Activated T-cell treated with anti-CD3 and anti-CD28 coated beads, Interleukin-2, amount 50 U/mL, for 48 hours (primary cell): ENCODE data around the gene ASB15.

Experiments
- DNase-seq, 2 experiments: peaks; one replicate each; pipeline ENCODE4 v3.0.0-alpha.2; 2020

The ASB15 gene

DNA sequence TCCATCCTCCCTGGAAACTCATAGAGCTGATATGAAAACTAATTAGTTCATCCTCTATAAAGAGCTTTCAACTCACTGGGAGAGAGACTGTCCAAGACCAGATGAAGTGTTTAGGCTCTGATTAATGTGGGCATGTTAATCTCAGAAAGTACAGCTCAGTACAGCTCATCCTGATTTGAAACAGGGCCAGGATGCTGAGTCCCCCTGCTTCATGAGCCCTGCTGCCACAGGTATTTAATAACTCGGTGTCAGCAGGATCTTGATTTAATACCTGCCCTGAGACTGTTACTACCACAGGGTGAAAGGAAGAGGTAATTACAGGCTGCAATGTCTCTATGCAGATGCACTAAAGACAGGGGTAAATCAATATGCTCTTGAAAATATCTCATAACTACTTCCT is 64.9 kb downstream of the ASB15 start:
- DNase-seq = no peak

DNA sequence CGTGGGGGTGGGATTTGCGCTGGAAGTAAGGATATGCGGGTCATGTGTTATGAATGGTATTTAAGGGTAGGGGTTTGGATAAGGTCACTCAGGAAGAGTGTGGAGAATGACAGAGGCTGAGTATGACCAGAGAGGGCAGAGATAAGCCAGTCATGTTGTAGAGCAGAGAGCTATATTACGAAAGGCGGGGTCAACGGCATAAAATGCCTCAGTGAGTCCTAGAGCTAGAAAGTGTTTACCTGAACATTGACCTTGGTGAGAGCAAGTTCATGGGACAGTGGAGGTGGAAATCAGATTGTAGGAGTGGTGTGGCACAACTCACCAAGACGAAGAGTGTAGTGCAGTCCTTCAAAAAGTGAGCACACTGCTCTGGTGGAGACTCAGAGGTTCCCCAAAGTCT is 67.9 kb downstream of the ASB15 start:
- DNase-seq = no peak

DNA sequence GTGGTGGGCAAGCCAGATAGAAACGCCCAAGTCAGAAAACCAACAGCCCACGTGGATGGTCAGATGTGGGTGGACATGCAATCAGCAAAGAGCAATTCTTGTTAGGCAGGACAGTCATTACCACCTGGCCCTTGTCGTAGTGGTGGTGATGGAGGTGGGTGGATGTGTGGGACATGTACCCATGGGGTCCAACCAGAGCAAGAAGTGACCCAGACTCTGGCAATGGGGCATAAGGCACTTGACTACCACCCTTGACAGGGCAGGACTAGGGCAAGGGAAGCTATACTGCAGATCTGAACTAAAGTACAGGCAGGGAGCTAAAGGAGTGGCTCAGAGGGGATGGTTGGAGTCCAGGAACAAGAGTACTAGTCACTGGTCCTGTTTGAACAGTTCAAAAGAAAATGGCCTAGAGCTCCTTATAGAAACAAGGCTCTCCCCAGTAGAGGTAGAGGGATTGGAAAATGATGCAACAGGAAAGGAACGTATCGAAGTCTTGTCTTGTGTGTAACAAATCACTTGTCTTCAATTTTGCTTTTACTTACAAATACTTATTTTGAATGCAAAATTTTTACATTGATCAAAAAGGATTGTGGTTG is 71.6 kb downstream of the ASB15 start:
- DNase-seq = no peak

DNA sequence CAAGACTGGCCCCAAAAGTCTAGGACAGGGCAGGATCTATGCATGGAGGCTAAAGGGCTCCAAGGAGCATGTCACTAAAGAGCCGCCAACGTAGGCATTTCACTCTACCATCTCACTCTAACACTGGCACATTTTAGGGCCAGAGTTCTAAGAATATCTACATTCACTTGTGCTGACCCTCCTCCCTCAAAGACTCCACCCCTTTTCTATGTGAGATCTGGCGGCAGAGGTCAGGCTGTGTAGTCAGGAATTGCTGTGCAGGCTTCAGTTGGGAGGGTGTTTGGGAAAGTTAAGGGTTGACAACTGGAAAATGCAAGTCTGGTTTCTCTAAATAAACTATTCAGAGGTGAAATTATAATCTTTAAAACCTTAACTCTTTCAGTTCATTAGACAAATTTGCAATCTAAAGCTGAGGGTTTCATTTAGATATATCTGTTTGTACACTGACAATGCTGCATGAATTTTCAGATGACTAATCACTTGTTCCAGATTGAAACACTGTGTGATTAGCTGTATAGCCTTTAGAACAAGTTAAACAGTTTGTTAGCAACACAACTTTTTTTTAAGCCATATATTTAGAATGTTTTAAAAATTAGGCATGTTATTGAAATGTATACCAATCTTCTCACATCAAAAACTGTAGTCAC is 72.3 kb downstream of the ASB15 start:
- DNase-seq = no peak

DNA sequence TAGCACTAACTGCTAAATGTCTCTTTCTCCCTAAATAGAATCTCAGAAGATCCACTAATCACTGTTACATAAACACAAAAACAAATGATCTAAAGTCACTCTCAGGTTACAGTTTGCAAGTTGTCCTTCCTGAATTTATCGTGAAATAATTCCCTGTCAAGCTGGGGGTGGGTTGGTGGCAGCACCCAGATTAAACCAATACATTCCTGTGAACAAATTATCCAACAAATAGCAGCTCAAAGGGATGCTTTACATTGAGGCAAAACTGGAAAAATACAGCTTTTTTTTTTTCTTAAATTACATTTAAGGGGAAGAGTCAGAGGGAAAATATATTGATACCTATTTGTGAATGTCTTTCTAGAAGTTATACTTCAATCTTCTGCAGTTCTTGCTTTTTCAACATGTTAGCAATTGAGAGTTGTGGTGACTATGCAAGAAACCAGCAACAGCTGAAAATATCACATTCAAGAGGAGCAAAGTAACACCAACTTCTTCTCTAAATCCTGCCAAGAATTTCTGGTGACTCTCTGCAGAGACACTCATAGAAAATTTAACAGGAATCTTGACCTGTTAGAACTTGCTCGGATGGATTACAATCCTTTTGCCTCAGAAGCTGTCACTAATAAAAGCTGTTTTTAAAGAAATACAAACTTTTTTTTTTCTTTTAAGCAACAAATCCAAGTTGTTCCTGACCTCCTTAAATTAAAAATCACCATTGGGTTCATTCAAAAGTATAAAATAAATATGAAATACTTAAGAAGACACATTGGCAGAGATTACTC is 73.0 kb downstream of the ASB15 start:
- no peak for DNase-seq

DNA sequence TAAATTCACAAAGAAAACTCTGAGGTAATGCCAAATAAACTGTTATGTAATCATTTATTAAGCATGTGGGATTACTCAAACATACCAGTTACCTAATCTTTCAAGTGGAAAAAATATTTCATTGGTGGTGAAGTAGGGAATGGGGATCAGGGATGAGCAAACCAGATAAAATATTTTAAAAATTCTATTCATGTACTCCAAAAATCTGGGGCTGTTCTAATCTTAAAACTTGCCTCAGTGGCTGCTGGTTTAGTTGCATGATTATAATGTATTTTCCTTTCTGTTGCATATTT is 73.5 kb downstream of the ASB15 start:
- no peak for DNase-seq

DNA sequence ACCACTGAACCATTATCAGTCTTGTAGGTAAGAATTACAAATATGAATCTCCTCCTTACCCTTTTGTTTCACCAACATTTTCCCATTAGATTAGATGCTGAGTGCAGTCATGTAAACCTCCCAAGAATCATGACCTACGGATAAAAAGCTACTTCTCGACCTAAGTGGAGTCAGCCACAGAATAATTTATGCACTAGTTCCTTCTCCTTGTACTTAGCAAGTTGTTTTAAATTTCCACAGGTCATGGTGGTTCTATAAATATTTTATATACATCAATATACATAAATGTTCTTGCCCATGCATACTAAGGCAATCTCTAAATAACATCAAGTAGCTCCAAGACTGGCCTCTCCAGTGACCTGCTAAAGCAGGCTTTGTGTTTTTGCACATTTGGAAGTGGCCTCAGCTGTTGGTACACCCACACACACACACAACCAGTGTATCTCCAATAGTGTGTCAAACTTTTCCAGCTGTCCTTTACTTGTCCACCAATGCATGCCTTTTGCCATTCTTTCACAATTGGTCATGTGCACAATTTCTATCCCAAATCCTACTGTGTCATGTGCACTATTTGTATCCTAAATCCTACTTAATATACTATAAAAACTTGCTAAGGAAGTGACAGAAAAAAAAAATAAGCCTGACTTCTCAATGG is 75.6 kb downstream of the ASB15 start:
- no peak for DNase-seq

DNA sequence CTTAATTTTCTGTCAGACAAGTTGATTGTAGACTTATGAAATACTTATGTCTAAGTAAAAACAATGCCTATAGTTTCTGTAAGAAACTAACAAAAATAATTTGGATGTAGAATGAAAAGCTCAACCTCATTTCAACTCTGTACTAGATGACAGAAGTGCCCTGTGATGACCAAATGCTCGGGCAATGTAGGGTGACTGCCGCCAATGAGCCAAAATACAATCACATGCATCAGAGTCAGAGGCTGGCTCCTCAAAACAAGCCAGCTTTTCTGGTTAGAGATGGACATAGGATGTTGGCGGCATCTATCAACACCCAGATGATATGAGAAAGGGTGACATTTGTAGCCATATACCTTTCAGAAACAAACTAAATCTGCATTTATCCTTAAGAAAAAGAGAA is 78.0 kb downstream of the ASB15 start:
- no peak for DNase-seq

DNA sequence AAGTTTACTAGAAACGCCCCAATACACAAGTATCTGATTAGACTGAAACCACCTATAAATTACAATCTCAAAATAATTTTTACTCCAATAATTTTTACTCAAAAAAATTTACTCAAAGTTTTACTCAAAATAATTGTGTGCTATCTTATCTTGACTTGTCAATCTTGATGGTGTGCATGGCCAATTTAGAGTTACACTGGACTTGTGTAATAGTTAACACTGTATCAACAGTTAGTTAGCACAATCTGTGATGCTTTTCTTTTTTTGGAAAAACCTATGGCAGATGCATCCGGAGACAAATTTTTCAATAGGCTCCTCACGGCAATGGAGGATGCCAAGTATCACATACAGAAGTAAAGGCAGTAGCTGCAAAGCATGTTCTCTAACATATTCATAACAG is 79.0 kb downstream of the ASB15 start:
- DNase-seq = no peak

DNA sequence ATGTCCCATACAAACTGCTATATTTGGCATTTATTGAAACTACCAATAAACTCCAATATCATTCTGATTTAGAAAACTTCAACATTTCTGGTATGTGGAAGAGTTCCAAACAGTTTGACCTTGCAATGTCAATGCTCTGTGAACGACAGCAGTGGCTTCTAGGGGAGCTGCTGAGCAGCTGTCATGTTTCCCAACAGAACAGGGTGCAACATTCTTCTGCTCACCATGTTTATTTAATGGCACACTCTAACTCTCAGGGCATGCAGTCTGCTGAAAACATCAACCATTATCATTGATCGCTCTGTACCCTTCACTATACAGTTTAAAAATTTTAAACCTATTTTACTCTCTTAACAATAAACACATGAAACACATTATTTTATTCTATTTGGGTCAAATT is 79.9 kb downstream of the ASB15 start:
- DNase-seq = no peak

DNA sequence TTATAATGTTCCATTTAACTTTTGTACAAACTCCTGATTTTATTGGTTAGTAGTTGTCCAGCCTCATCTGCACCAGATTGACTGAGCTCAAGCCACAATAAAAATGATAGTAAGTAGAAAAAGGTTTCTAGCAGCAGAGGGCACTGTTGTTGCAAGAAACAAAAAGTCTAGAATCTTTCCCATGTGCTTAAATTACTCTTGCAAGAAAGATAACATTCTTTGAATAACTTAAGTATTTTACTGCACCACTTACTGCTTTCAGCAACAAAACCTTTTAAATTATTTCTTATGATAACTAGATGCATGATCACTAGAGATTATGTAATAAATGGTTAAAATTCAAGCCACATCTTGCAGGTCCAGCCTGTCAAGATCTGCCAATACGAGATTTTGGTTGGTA is 81.1 kb downstream of the ASB15 start:
- no peak for DNase-seq

DNA sequence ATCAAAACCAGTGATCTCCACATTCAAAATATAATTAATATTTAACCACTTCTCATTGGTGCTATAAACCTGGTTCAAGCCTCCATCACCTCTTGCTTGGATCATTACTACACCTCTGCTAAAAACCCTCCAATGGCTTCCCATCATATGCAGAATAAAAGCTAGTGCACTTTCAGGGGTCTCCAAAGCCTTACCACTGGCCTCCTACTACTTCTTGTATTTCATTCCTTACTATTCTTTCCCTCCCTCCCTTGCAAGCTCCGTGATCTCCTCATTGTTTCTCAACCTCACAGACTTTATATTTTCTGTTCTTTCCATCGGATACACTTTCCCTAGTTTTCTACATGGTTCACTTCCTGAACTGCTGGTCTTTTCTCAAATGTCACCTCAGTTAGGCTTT is 85.5 kb downstream of the ASB15 start:
- no peak for DNase-seq

DNA sequence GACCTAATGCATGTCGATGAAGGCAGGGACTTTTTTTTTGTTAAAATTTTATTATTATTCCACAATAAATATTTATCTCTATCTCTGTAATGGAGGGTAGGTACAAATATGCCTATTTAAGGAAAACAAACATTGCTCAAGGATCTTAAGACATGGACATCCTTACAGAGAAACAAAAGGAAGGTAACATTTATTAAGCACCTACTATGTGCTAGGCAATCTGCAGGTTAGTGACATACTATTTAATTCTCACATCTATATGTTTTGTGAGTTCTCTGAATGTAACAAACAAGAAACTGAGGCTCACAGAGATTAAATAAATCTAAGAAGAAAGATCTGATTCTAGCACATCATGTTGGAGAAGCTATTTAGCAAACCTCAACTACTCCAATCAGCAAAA is 86.1 kb downstream of the ASB15 start:
- DNase-seq = no peak
